Neural cell (in vitro differentiated cells): Measurements from ENCODE around the gene FNBP1L. TPM values are rescaled to one million over a fixed set of nuclear protein-coding genes. Genes with fewer than 3 reads are reported as not detected.

Source experiments
- H2AFZ ChIP-seq: fragments of 200-600, 300-800 bp; sonication (generic), shearing (Covaris generic); 2 replicates; pipeline ENCODE4 v1.6.0; 2014; ENCODE audit warnings: low read depth, mild to moderate bottlenecking, antibody characterized with exemption, low read length, moderate library complexity
- H3F3A ChIP-seq: fragments of 200-600 bp; shearing (Covaris generic); 2 replicates; pipeline ENCODE4 v1.6.1; 2016; ENCODE audit warnings: mild to moderate bottlenecking, moderate library complexity, mixed read lengths, antibody characterized with exemption, low read length; ENCODE audit not compliant: insufficient read depth, poor library complexity, severe bottlenecking
- H3K27ac ChIP-seq: fragments of 200-600, 300-800 bp; sonication (generic), shearing (Covaris generic); 2 replicates; pipeline ENCODE4 v1.5.1; 2014; ENCODE audit warnings: mild to moderate bottlenecking, low read length, moderate library complexity
- H3K27me3 ChIP-seq: fragments of 300-800, 200-600 bp; sonication (generic), shearing (Covaris generic); 2 replicates; pipeline ENCODE4 v1.6.0; 2014; ENCODE audit warnings: mild to moderate bottlenecking, low read depth, low read length, moderate library complexity; ENCODE audit not compliant: insufficient read depth
- H3K36me3 ChIP-seq: fragments of 300-800, 200-600 bp; sonication (generic), shearing (Covaris generic); 2 replicates; pipeline ENCODE4 v1.5.1; 2014; ENCODE audit warnings: mild to moderate bottlenecking, antibody characterized with exemption, low read length, moderate library complexity; ENCODE audit not compliant: insufficient read depth
- H3K4me2 ChIP-seq: fragments of 300-800, 200-600 bp; sonication (generic), shearing (Covaris generic); 2 replicates; pipeline ENCODE4 v1.6.0; 2014; ENCODE audit warnings: mild to moderate bottlenecking, low read length
- H3K4me3 ChIP-seq: fragments of 300-800, 200-600 bp; sonication (generic), shearing (Covaris generic); 2 replicates; pipeline ENCODE4 v1.5.1; 2014; ENCODE audit warnings: mild to moderate bottlenecking, low read length, moderate library complexity
- H3K79me2 ChIP-seq: fragments of 200-600 bp; shearing (Covaris generic); replicated peaks from 2 replicates; pipeline ENCODE4 v1.6.0; 2014; ENCODE audit warnings: mild to moderate bottlenecking, low read length, moderate library complexity; ENCODE audit not compliant: insufficient read depth
- H3K9ac ChIP-seq: fragments of 300-800, 200-600 bp; sonication (generic), shearing (Covaris generic); 2 replicates; pipeline ENCODE4 v1.6.1; 2016; ENCODE audit warnings: mild to moderate bottlenecking, low read length, mixed read lengths
- H3K9me2 ChIP-seq: fragments of 200-600 bp; shearing (Covaris generic); 2 replicates; pipeline ENCODE4 v1.6.1; 2016; ENCODE audit warnings: mild to moderate bottlenecking, low read length, mixed read lengths; ENCODE audit not compliant: insufficient read depth
- H3K9me3 ChIP-seq: fragments of 200-600, 300-800 bp; sonication (generic), shearing (Covaris generic); 2 replicates; pipeline ENCODE4 v1.6.1; 2016; ENCODE audit warnings: mild to moderate bottlenecking, mixed run types, low read length, moderate library complexity, mixed read lengths
- H4K20me1 ChIP-seq: fragments of 200-600 bp; shearing (Covaris generic); 2 replicates; pipeline ENCODE4 v1.6.1; 2016; ENCODE audit warnings: mild to moderate bottlenecking, mixed run types; ENCODE audit not compliant: insufficient read depth
- EP300 ChIP-seq: fragments of 450-650 bp; conservative IDR thresholded peaks from 2 replicates; pipeline ENCODE4 v1.6.1; 2014; ENCODE audit warnings: antibody characterized with exemption, mild to moderate bottlenecking, moderate library complexity; ENCODE audit not compliant: poor library complexity, severe bottlenecking
- EZH2 ChIP-seq: fragments of 200-600, 300-800 bp; shearing (Covaris generic), sonication (generic); IDR thresholded peaks from 2 replicates; pipeline ENCODE4 v1.6.1; 2014; ENCODE audit warnings: antibody characterized with exemption, low read length, borderline replicate concordance, mild to moderate bottlenecking; ENCODE audit not compliant: insufficient read depth, poor library complexity, severe bottlenecking
- MXI1 ChIP-seq: fragments of 450-650 bp; conservative IDR thresholded peaks from 2 replicates; pipeline ENCODE4 v1.6.1; 2014; ENCODE audit warnings: antibody characterized with exemption, mild to moderate bottlenecking; ENCODE audit not compliant: poor library complexity, severe bottlenecking
- POLR2AphosphoS5 ChIP-seq: IDR thresholded peaks from 2 replicates; pipeline ENCODE4 v1.6.1; 2012
- RAD21 ChIP-seq: fragments of 450-650 bp; conservative IDR thresholded peaks from 2 replicates; pipeline ENCODE4 v1.6.1; 2014; ENCODE audit warnings: antibody characterized with exemption, mild to moderate bottlenecking, moderate library complexity
- REST ChIP-seq: IDR thresholded peaks from 2 replicates; pipeline ENCODE4 v1.6.1; 2012; ENCODE audit warnings: borderline replicate concordance
- SMC3 ChIP-seq: fragments of 450-650 bp; conservative IDR thresholded peaks from 2 replicates; pipeline ENCODE4 v1.6.1; 2014; ENCODE audit warnings: antibody characterized with exemption, mild to moderate bottlenecking, moderate library complexity; ENCODE audit not compliant: poor library complexity
- TAF1 ChIP-seq: IDR thresholded peaks from 2 replicates; pipeline ENCODE4 v1.6.1; 2012; ENCODE audit warnings: low read depth
- polyA plus RNA-seq: library from polyadenylated mRNA; depleted of rRNA; stranded (reverse); fragments of >200 nt; gene quantifications from 2 replicates; pipeline ENCODE4 v1.2.3, GENCODE V29; 2014
- TF ChIP-seq, protein P1 (sequence below): fragments of 450-650 bp; IDR thresholded peaks from 2 replicates; pipeline ENCODE4 v1.5.1; 2014; ENCODE audit warnings: antibody characterized with exemption, mild to moderate bottlenecking, moderate library complexity; ENCODE audit not compliant: poor library complexity, severe bottlenecking

Gene FNBP1L
- polyA plus RNA-seq, 1 donor from 2014 or later: 1,044 TPM

DNA sequence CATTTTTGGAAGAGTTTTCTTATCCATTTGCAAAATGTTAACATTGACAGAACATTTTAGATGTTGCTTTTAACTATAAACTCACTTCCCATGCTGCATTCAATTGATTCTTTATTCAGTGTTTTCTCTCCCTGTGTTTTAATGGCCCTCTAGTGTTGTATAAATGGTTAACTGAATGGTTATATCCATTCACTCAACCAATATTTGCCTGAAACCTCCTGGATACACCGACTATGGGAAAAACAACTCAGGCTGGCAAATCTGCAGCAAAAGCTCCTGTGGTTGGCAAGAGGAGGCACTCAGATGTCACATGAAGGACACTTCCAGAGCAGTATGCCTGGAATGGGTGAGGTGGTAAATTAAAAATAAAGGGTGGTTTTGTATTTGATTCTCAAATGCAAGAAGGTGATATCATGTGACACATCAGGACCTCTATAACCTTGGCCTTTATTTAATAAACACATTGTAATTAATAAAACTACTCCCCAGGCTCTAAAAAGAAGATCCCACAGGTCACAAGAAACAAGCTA lies 126.1 kb downstream of the FNBP1L start:
- Histone ChIP-seq H2AFZ (no peak overlapping the region), H3K4me2 (no peak overlapping the region), H3K36me3 (no peaks in the 10 kb centered on the region), H3K9me3 (no peaks in the 10 kb centered on the region), H3K9ac (no peak overlapping the region), H3K27ac (no peak overlapping the region), H3K4me3 (no peak overlapping the region), H3K79me2 (no peaks in the 10 kb centered on the region), H3K9me2 (no peaks in the 10 kb centered on the region), H3F3A (no peaks in the 10 kb centered on the region), H3K27me3 (no peaks in the 10 kb centered on the region), H4K20me1 (no peaks in the 10 kb centered on the region)
- TF ChIP-seq, protein P1, sequence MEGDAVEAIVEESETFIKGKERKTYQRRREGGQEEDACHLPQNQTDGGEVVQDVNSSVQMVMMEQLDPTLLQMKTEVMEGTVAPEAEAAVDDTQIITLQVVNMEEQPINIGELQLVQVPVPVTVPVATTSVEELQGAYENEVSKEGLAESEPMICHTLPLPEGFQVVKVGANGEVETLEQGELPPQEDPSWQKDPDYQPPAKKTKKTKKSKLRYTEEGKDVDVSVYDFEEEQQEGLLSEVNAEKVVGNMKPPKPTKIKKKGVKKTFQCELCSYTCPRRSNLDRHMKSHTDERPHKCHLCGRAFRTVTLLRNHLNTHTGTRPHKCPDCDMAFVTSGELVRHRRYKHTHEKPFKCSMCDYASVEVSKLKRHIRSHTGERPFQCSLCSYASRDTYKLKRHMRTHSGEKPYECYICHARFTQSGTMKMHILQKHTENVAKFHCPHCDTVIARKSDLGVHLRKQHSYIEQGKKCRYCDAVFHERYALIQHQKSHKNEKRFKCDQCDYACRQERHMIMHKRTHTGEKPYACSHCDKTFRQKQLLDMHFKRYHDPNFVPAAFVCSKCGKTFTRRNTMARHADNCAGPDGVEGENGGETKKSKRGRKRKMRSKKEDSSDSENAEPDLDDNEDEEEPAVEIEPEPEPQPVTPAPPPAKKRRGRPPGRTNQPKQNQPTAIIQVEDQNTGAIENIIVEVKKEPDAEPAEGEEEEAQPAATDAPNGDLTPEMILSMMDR: no peak
- TF ChIP-seq TAF1 (no peak), EZH2 (no peak)

GRCh38 chr1:93574511-93574910 lies 126.6 kb downstream of the FNBP1L start:
- Histone ChIP-seq H4K20me1 (no peaks in the 10 kb centered on the region), H3K9me2 (no peaks in the 10 kb centered on the region), H3K36me3 (no peaks in the 10 kb centered on the region), H3K4me3 (no peak overlapping the region), H3K9me3 (no peaks in the 10 kb centered on the region), H3F3A (no peaks in the 10 kb centered on the region), H3K27ac (no peak overlapping the region), H3K79me2 (no peaks in the 10 kb centered on the region), H3K9ac (no peak overlapping the region), H3K4me2 (no peak overlapping the region), H2AFZ (no peak overlapping the region), H3K27me3 (no peaks in the 10 kb centered on the region)
- no peak for TF ChIP-seq TAF1

DNA sequence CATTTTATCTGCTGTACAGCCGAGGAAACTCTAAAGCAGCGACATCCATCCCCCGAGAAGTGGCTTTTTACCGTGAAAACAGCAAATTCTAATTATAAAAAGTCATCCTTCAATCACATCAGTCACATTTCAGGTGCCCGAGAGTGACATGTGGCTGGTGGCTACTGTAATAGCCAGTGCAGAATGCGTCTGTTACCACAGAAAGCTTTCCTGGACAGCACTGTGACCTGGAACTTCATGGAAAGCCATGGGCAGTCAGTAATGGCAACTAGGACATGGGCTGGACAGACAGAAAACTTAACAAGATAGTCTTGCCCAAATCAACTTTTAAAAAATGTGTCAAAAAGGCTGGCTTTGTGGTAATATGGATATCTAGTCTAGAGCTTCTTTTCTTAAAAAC lies 127.1 kb downstream of the FNBP1L start:
- H3K79me2 ChIP-seq: no peaks in the 10 kb centered on the region
- H3F3A ChIP-seq: no peaks in the 10 kb centered on the region
- H3K27me3 ChIP-seq: no peaks in the 10 kb centered on the region
- H3K9ac ChIP-seq: no peak overlapping the region
- no peaks in the 10 kb centered on the region for H3K9me2 ChIP-seq
- H2AFZ ChIP-seq: no peak overlapping the region
- H4K20me1 ChIP-seq: no peaks in the 10 kb centered on the region
- no peak overlapping the region for H3K27ac ChIP-seq
- no peak overlapping the region for H3K4me3 ChIP-seq
- TF ChIP-seq RAD21 (no peak), EP300 (no peak), POLR2AphosphoS5 (no peak), MXI1 (no peak), TAF1 (no peak), EZH2 (no peak), REST (no peak), SMC3 (no peak)
- TF ChIP-seq, protein P1: no peak
- H3K9me3 ChIP-seq: no peaks in the 10 kb centered on the region
- no peaks in the 10 kb centered on the region for H3K36me3 ChIP-seq
- H3K4me2 ChIP-seq: no peak overlapping the region
